Measurements from ENCODE around the gene CBX8.
"Not testable (repeated sequence)": the region's sequence is repeated elsewhere in the genome, so short reads cannot be mapped to it uniquely, and the experiment has no call there.

Gene CBX8

DNA sequence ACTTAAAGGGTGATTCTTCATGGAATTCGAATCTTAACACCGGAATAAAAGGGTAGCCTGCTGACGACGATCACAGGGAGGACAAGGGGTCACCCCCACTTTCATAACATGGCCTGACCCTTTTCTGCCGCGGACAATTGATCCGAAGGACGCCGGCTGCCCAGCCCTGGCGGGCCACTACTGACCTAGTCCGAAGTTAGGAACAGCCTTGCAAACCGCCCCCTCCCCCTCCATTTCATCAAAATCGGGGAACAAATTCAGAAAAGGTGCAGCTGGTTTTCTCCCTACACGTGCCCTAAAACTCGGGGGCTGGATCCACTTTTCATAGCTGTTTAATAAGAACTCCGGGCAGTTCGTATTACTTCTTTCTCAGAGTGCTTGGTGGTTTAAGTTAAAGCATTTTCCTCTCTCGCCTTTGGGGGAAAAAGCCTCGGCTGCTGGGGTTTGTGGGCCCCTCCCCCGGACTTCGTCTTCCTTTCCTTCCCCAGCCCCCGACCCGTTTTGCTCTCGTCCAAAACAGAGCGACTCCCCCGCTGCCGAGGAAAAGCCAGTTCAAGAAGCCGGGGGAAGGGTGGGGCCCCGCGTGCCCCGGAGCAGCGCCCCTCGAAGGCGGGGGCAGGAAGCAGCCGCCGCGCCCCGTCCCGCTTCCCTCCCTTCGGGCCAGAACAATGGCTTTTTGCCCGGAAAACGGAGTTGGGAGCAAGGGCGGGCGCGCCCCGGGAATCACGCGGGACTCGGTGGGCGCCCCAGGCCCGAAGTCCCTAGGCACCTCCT is 19.6 kb downstream of the CBX8 start:
- DNase-seq: peak; percentile 24

DNA sequence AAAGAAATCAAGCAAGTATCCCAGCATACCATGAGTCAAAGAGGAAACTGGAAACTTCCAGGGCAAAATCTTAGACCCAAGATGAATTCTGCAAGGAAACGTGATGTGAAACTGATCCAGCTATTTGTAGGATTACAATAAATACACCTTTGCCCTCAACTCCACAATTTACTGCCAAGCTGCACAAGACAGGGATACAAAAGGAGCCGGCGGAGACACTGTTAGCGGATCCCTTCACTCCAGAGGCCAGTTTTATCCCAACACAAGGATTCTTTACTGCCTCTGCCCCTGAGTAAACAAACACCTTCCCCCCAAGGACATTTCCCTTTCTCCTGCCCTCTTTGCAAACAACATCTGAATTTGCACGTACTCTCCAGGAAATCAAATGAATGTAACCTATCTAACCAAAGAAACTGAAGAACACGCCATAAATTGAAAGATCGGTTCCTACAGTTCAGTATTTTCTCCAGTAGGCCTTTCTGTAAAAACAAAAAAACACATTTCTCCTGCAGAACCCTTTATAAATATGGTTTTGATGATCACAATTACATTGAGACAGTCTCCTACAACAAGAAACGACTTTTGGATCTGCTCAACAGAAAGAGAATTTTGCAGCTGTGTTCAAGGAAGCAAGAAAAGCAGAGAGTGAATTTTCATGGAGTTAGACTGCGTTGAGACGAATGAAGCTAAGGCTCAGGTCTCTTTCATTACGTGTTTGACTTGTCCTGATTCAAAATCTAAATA is 20.3 kb downstream of the CBX8 start:
- no peak for DNase-seq

DNA sequence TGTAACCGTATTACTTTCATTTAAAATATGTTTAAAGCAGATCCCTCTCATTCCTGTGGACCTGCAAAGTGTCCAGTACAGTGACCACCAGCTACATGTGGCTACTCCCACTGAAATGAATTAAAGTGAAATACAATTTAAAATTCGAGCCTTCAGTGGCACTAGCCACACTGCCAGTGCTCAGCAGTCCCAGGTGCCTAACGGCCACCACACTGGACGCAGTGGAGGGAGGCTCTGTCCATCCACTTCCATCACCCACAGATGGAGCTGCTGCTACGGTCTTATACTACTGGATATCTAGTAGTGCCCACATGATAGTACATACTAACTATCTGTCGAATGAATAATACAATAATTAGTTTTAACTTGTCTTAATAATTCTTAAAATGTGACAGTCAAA is 21.2 kb downstream of the CBX8 start:
- no peak for DNase-seq

DNA sequence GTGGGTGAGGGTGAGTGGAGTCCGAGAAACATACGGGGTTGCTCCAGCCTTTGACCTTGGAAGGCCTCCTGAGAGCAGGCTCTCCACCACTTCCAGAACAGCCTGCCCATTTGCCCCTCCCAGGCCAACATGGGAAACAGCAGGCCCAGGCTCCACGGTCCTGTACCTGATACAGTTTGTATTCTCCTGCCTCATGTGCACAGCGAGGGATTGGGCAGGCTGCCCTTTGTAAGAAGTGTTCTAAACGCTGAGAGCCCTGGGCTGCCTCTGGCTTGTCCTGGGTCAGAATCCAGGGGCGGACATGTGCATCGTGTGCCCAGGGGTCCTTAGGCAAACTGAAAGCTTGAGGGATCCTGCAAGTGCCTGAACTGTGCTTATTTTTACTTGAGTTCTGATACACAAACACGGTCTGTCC is 22.3 kb downstream of the CBX8 start:
- DNase-seq: no peak

DNA sequence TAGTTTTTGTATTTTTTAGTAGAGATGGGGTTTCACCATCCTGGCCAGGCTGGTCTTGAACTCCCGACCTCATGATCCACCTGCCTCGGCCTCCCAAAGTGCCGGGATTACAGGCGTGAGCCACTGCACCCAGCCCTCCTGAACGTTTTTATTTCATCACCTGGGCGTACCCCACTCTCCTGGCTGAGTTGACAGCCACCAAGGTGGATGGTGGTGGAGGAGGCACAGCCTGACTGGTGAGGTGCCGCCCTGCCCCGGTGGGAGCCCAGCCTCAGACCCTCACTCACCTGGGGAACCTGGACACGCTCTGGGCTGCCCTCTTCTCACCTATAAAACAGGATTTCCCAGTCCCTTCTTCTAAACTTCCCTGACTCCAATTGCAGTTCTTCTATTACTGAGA is 24.2 kb downstream of the CBX8 start:
- not testable (repeated sequence) for DNase-seq

DNA sequence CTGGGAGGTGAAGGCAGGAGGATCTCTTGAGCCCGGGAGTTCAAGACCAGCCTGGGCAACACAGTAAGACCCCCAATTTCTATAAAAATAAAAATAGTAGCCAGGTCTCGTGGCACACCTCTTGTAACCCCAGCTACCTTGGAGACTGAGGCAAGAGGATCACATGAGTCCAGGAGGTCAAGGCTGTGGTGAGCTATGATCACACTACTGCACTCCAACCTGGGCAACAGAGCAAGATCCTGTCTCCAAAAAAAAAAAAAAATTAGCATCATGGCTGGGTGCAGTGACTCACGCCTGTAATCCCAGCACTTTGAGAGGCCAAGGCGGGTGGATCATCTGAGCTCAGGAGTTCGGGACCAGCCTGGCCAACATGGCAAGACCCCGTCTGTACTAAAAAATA is 25.6 kb downstream of the CBX8 start:
- DNase-seq: no peak

DNA sequence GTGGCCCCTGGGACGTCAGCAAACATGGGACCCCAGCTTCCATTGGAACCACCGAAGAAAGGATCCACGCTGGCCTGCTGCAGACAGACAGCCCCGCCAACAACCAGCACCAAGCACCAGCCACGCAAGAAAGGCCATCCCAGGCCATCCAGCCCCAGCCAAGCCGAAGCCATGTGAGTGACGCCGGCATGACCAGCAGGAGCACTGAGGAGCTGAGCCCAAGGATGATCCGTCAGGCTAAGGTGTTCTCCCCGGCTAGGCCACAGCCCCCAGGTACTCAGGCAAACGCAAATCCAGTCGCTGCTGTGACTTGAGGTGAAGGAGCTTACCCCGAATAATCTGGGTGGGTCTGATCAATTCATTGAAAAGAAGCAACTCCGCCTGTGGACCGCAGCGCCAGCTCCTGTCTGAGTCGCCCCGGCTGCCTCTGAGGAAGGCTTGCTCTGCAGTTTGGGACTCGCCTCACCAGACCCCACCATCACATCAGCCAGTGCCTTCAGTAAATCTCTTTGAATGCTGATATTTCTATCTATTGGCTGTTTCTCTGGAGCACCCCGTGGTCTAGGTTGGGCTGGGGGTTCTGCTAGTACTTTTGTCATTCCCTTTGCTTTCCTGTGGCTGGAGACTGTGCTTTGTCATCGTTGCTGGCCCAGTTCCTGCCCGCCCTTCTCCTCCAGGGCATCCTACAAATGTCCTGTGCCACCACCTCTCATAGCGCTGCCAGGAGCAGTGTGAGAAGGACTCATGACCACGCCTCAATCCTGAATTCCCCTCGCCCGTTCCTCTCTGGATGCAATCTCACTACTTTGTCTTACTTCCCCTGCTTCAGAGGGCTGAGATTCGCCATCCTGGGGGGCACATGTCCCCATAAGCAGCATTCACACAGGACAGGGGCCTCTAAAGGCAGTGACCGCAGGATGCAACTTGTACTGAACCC is 27.0 kb downstream of the CBX8 start:
- no peak for DNase-seq

DNA sequence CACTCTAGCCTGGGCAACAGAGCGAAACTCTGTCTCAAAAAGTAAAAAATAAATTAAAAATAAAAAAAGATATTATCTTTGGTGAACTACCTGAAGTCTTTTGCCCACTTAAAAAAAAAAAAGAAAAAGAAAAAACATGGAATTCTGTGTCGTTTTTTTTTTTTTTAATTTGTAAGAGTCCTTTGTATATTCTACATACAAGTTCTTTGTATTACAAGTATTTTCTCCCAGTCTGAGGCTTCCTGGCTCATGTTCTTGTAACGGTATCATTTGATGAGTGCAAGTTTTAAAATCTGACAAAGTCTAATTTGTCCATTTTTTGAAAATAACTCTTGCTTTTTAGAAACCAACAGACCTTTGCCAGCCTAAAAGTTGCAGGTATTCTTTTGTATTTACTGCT is 31.2 kb downstream of the CBX8 start:
- DNase-seq: no peak

DNA sequence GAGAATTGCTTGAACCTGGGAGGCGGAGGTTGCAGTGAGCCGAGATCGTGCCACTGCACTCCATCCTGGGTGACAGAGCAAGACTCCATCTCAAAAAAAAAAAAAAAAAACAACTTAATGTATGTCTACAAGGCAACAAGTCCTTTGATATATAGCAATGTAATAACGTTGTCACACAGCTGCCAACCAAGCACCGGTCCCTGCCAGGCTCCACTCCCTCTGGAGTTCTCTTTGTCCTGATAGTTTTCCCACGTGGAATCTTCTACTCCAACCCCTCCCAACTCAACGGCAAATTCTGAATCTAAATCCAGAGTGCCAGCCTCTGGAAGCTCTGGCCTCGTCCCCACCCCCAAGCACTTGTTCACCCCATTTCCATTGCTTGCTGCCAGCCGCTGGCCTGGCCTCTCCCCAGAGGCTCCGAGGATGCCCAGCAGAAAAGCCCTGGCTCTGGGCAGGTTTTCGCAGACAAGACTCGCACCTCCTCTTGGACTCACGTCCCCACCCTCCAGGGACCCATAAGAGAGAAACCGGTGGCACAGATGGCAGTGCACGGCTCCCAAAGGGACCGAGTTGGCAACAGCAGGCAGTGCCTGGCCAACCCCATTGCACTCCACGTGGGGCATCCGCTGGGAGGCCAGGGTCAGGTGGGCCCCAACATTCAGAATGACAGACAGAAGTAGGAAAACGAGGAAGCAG is 34.8 kb downstream of the CBX8 start:
- no peak for DNase-seq

DNA sequence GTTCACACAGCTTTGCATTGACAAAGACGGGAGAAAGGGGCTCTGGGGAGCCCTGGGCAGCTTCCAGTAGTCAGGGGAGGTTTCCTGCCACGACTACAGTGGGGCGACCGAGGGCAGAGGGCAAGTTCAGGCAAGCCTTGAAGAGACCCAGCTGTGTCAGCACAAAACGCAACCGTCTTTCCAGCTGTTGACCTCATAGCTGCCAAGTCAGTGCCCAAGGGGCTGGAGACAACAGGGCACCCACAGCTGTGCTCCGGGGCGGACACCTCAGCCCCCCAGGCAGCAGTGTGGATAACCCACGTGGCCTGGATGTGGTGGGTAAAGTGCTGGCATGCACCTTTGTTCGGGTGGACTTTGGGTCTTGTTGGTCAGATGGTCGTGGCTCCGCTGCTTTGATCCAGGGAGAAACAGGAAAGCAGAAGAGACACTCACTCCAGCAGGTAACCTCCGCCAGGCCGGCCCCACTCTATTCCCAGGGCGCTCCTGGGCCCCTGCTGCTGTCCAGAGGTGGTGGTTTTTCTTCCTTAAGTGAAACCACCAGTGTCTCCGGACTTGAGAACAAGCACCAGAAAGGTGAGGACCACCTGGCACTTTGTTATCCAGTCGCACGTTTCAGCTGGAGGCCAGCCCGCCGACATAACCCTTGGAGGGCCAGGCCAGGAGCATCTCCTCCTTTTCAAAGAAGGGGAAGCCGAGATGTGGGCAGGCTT is 36.5 kb downstream of the CBX8 start:
- DNase-seq: no peak

DNA sequence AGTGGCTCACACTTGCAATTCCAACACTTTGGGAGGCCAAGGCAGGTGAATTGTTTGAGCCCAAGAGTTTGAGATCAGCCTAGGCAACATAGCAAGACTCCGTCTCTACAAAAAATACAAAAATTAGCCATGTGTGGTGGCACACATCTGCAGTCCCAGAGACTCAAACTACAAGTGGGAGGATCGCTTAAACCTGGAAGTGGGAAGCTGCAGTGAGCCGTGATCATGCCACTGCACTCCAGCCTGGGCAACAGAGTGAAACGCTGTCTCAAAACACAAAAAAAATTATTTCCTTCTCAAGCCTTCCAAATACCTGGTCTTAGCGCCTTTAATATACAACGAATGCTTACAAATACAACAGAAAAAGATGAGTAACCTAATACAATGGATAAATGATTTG is 38.6 kb downstream of the CBX8 start:
- no peak for DNase-seq

DNA sequence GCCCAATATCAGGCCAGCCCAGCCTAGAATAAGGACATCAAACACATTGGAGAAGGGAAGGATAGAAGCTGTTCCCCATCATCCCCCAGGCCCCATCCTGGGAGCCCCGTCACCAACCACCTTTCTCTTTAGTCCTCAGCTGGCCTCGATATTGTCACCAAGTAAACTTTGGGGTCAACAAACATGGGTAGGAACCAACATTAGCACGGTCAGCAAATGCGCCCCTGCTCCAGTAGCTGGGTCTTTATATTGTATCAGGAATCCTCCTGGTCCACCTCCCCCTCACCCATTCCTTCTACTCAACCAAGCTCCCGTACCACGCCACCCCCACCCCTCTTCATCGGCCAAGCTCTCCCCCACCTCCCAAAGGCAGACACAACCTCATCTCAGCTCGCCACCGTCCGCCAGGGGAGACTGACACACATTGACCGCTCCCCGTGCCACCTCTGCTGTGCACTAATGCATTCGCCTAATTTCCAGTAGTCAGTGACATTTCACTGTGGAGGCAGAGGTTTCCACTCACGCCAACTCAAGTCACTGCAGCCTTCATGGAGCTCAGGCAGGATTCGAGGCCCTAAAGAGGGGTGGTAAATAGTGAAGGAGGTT is 39.6 kb downstream of the CBX8 start:
- DNase-seq: no peak

DNA sequence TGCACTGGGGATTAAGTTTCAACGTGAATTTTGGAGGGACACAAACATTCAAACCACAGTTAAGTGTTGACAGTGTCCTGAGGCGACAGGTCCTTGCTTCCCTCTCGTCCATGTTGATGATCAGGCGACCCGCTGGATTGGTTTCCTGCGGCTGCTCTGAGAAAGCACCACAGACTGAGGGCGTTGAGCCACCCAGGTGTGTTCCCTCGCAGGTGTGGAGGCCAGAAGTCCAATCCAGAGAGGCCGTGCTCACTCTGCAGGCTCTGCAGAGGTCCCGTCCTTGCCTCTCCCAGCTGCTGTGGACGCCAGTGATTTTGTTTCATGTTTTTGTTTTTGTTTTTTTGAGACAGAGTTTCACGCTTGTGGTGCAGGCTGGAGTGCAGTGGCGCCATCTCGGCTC is 41.3 kb downstream of the CBX8 start:
- DNase-seq: no peak

DNA sequence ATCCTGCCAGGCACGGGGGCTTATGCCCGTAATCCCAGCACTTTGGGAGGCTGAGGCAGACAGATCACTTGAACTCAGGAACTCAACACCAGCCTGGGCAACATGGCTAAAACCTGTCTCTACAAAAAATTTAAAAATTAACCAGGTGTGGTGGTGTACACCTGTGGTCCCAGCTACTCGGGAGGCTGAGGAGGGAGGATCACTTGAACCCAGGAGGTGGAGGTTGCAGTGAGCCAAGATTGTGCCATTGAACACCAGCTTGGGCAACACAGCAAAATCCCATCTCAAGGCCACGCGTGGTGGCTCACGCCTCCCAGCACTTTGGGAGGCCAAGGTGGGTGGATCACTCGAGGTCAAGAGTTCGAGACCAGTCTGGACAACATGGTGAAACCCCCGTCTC is 42.0 kb downstream of the CBX8 start:
- not testable (repeated sequence) for DNase-seq

DNA sequence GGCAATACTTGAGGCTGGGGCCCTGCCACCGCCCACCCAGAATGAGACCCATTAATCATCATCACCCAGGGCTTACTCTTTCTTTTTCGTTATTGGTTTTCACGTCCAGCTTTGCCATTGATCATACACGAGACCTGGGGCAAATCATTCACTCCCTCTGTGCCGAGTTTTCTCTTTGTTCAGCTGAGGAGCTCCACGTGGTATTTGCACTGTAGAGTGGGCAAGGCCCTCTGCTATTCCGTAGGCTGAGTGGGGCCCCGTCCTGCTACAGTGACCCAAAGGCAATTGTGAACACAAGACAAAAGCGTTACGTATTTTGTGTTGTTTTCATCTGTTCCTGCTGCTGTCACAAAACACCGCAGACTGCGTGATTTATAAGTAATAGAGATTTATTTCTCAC is 42.5 kb downstream of the CBX8 start:
- no peak for DNase-seq

DNA sequence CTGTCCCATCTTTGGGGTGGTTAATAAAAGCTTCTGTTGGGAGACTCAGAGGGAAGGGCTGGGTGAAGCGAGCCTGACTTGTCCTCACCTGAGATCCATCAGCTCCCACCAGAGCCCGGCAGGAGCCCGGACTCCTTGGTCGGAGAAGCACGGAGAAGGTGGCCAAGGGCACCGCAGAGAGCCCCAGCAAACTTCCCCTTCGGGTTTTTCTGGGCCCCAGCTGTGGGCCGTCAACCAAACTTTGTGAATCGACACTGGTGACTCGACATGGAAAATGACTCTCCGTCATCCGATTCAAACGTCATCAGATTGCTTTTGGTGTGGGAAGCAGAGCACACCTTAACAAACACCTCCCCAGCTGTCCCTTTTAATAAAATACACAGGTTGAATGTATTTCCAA is 44.7 kb downstream of the CBX8 start:
- no peak for DNase-seq

DNA sequence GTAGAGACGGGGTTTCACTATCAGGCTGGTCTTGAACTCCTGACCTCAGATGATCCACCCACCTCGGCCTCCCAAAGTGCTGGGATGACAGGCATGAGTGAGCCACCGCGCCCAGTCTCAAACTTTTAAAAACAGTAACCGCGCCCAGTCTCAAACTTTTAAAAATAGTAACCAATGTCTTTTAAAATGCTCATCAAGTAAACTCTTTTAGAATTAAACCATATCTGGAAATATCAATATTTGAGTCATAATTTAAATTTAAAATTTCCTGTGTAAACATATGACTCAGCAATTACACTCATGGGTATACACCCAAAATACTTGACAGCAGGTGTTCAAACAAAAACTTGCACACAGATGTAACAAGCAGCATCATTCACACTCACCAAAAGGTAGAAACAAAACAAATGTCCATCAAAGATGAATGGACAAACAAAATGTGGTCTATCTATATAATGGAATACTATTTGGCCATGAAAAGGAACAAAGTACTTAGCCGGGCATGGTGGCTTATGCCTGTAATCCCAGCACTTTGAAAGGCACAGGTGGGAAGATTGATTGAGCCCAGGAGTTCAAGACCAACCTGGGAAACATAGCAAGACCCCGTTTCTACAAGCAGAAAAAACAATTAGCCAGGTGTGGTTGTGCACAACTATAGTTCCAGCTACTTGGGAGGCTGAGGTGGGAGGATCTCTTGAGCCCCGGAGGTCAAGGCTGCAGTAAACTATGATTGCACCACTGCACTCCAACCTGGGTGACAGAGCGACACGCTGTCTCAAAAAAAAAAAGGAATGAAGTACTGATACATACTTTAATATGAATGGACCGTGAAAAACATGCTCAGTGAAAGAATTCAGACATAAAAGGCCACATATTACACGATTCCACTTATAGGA is 46.0 kb downstream of the CBX8 start:
- DNase-seq: no peak

DNA sequence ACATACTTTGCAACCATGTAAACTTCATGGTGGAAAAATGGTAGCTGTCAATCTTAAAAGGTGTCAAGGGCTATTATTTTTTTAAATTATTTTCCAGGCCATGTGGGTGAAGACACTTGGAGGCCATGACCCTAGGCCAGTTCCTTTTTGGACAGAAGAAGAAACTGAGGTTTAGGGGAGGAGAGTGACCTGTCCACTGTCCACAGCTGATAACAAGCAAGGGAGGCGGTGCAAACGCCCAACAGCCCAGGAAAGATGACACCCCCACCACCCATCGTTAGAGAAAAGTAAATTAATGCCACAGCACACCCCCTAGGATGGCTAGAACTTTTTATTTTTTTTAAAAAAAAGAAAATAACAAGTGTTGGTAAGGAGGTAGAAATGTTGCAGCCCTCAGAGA is 46.9 kb downstream of the CBX8 start:
- DNase-seq: no peak

DNA sequence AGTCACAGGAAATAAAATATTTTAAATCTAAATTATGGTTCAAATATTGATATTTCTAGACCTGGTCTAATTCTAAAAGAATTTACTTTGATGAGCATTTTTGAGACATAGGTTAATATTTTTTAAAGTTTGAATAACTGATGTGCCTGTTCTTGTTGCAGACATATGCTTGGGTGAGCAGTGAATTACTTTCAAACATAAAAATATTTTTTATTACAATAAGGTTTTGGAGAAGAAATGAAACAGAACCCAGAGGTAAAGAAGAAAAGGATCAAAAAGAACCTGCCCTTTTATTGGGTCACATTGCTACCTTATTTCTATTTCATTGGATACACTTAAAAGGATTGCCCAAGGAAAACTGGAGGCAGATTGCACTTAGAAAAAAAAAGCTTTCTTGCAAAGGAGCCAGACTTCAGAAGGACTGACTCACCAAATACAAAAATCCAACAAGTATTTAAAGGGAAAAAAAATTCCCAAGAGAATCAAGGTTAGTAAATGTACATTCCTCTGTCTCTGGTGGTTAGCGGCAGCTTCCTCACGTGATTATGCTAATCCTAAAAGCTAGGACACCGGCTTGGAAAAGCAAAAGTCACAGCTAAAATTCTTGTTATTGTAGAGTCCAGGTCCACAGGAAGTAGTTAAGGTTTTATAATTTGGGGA is 47.6 kb downstream of the CBX8 start:
- DNase-seq: no peak

Measured in NCI-H1092 (cell line).